Activated gamma-delta T cell (primary cell): Measurements from ENCODE around the gene ANKRD11.

Experiments used
- DNase-seq: peaks from one replicate; lab custom pipeline; 2025; lab: John Stamatoyannopoulos, UW

The ANKRD11 gene

GRCh38 chr16:89381788-89382187 is 108.6 kb downstream of the ANKRD11 start:
- DNase-seq: no peak

DNA sequence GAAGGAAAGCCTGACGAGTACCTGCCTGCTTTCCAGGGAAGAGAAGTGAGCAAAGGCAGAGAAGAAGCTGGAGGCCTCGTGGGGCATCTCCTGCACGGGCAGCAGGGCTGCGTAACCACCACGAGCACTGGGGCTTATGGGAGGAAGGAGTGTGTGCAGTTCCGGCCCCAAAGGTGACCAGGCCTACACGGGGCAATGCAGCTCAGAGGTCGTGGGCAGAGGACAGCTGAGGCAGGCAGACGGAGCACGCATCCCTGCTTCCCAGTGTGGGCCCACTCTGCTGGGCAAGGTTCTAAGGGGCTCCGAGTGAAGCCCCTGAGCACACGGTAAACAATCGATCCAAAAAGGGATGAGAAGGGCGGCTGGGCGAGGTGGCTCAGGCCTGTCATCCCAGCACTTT is 109.7 kb downstream of the ANKRD11 start:
- no peak for DNase-seq

GRCh38 chr16:89378947-89379771 is 111.2 kb downstream of the ANKRD11 start:
- no peak for DNase-seq

DNA sequence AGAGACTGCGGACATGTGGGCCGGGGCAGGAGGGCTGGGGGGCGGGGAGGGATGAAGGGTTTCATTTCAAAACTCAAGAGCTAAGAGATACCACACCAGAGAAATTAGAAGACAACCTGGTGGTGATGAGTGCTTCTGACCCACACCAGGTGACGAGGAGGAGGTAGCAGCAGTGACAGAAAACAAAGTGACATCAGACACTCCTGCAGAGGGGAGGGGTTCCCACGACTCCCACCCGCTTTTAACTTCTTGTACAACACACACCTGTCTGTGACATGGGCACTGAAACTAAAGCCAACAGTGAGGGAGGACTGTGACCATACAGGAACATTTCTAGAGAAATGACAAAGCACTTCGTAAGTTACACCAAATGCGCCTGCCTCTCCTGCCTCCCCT is 112.9 kb downstream of the ANKRD11 start:
- DNase-seq: no peak

DNA sequence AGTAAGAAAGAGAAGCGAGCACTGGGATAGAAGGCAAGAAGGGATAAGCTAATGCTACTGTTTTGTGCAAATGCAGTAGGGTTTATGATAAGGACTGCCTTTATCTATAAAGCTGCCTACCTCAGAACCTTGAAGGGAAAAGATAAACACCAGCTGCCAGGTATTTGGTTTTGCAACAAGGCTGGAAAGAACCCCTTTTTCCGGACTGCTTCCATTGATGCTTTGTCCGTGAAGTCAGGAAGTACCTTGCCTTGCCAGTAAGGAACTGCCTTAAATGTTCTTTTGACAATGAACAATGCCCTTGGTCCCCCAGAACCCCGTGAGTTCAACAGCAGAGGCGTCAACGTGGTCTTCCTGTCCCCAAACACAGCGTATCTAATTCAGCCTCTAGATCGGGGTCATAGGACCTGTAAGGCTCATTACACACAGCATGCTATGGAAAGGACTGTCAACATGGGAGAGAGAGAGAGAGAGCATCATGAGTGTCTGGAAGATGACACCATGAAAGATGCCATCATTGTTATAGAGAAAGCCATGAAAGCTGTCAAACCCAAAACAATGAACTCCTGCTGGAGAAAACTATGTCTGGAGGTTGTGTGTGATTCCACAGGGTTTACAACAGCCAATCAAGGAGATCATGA is 113.4 kb downstream of the ANKRD11 start:
- no peak for DNase-seq

DNA sequence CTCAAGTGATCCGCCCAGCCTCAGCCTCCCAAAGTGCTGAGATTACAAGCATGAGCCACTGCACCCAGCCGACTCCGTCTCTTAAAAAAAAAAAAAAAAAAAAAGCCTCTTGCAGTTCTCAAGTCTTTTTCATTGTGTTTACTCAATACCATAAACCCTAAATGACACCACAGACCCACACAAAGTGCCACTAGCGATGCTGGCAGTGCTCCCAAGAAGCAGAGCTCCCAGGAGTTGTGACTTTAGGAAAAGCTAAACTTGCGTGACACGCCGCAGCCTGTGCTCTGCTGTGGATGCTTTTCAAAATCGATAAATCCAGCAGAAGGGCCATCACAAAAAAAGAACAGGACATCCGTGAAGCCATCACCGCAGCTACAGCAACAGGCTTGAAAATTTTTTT is 114.7 kb downstream of the ANKRD11 start:
- no peak for DNase-seq

- no peak for DNase-seq
Measured at GRCh38 chr16:89375021-89375420, 115.3 kb downstream of the ANKRD11 start.

DNA sequence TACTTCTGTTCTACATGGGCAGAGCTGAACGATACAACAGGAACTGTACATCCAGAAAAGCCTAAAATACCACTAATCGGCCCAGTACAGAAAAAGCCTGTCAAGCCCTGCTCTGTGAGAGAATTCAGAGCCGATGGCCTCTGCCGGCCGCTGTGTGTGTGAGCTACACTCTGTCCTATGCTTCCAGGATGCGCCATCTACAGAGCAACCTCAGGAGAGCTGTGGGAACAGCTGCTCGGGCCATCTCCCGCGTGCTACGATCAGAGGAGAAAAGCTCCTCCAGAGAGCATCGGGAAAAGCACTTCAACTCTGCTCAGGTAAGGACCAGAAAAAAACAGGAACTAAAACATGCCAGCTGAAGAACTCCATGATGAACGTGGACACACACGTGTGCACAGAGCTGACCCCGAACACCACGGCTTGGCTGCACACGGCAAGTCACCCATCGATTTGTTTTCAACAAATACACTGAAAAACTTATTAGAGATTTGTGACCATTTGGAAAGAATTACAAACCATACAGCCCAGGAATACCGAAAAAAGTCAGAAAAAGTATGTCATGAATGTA is 115.9 kb downstream of the ANKRD11 start:
- DNase-seq: no peak

GRCh38 chr16:89373355-89374110 is 116.8 kb downstream of the ANKRD11 start:
- no peak for DNase-seq

DNA sequence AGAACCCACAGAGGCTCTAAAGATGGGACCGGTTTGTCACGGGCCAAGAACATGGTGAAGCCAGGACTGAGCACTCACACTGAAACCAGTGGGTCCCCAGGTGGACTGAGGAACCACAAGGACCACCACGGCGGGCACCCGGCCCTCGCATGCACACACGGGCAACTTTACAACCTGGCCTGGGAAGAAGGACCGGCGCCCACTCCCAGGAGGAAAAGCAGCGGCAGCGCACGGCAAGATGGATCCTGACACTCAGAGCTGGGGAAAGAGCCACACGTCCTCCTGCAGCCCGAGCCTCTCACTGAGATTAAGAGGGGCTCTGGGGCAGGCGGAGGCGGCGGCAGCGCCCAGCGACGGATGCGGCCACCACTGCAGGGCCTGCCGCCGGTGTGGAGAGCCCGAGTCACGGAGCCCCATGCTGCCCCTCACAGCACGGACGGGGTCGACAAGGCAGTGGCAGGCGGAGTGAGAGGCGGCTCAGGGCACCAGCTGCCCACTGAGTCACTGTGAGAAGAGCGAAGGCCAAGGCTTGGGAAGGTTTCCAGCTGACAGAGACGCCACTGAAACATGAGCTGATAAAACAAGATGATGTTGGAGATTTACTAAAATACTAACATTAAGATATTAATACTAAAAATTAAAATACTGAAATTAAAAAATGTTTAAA is 118.3 kb downstream of the ANKRD11 start:
- no peak for DNase-seq

GRCh38 chr16:89371386-89371785 is 119.0 kb downstream of the ANKRD11 start:
- DNase-seq: no peak

GRCh38 chr16:89370601-89371000 is 119.8 kb downstream of the ANKRD11 start:
- no peak for DNase-seq

DNA sequence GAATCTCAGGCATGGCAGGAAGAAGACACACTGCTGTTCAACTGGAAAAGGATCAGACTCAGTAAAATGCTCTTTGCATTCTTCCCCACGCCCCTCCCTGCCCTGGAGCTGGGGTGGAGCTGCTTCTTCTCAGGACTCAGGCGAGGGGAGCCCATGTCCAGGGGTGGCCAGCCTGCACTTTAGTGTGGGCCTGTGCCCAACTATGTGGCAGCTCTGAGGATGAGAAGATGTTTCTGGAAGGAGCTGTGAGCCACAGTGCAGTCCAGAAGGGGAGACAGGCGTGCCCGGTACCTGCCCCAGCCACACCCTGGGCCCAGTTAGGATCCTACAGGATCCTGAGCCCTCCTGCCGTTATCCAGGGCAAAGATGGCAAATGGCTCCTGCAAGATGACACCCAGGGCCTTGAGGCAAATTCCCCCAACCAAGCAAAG is 120.3 kb downstream of the ANKRD11 start:
- DNase-seq: no peak

GRCh38 chr16:89369266-89369895 is 121.0 kb downstream of the ANKRD11 start:
- DNase-seq: no peak

DNA sequence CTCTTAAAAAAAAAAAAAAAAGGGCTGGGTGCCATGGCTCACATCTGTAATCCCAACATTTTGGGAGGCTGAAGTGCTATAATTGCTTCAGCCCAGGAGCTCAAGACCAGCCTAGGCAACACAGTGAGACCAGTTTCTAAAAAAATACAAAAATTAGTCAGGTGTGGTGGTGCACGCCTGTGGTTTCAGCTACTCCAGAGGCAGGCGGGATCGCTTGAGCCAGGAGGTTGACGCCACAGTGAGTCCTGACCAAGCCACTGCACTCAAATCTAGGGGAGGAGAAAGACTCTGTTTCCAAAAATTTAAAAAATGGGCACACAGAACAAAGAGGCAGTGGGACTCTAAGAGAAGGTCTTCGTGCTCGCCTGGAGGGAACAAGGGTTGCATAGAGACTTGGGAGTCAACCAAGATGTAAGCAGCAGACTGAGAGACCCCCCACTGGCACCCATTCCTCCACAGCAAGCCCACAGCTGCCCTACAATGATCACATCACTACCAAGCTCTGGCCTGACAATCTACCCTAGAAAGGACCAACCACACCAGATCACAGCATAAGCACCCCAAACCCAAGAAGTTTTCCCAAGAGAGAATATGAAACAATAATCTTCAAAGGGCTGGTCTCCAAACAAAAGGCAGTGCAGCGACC is 121.6 kb downstream of the ANKRD11 start:
- DNase-seq: no peak

GRCh38 chr16:89367538-89367915 is 122.8 kb downstream of the ANKRD11 start:
- DNase-seq: no peak

GRCh38 chr16:89366561-89367537 is 123.5 kb downstream of the ANKRD11 start:
- no peak for DNase-seq

DNA sequence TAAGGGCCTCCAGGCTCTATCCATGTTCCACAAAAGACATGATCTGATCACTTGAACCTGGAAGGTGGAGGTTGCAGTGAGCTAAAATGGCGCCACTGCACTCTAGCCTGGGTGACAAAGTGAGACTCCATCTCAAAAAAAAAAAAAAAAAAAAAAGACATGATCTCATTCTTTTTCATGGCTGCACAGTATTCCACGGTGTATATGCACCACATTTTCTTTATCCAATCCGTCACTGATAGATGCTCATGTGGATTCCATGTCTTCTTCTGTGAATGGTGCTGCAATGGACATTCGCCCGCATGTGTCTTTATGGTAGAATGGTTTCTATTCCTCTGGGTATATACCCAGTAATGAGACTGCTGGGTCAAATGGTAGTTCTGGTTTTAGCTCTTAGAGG is 124.4 kb downstream of the ANKRD11 start:
- no peak for DNase-seq

- DNase-seq: no peak
Measured at GRCh38 chr16:89365044-89365467, 125.3 kb downstream of the ANKRD11 start.

GRCh38 chr16:89364606-89365005 is 125.8 kb downstream of the ANKRD11 start:
- no peak for DNase-seq
